Spleen (tissue), 11 donors: ENCODE results near the gene SPRED1. TPM values are rescaled to one million over a fixed set of nuclear protein-coding genes. Genes with fewer than 3 reads are reported as not detected.
"Not testable (repeated sequence)": the region's sequence is repeated elsewhere in the genome, so short reads cannot be mapped to it uniquely, and the experiment has no call there.

ENCODE experiments used
- DNase-seq: peaks from one replicate; pipeline ENCODE4 v3.0.0-alpha.2; 2020
- H3K27ac ChIP-seq, 8 donors: fragments of 200-600 bp; sonication (generic) in 7 of 8; 1 replicate in 4 of 8; 2 replicates in 4 of 8; pipeline versions ENCODE4 v1.5.0 to v1.8.0; 2016 to 2021; ENCODE audit warnings: inconsistent platforms in 4 of 8, mild to moderate bottlenecking in 4 of 8, moderate library complexity in 1 of 8
- H3K27me3 ChIP-seq, 7 donors: fragments of 200-600 bp; sonication (generic) in 6 of 7; replicated peaks in 1 of 7; 1 replicate in 4 of 7; 2 replicates in 3 of 7; pipeline versions ENCODE4 v1.5.0 to v1.8.0; 2016 to 2021; ENCODE audit warnings: inconsistent platforms in 3 of 7, mild to moderate bottlenecking in 1 of 7
- H3K36me3 ChIP-seq, 6 donors: fragments of 200-600 bp; sonication (generic) in 5 of 6; 1 replicate in 4 of 6; 2 replicates in 2 of 6; pipeline versions ENCODE4 v1.5.0 to v1.8.0; 2016 to 2021; ENCODE audit warnings: inconsistent platforms in 2 of 6
- H3K4me1 ChIP-seq, 6 donors: fragments of 200-600 bp; sonication (generic) in 5 of 6; 1 replicate in 3 of 6; 2 replicates in 3 of 6; pipeline versions ENCODE4 v1.5.0 to v1.8.0; 2016 to 2021; ENCODE audit warnings: inconsistent platforms in 3 of 6
- H3K4me3 ChIP-seq, 8 donors: fragments of 200-600 bp; sonication (generic) in 7 of 8; 1 replicate in 4 of 8; 2 replicates in 4 of 8; pipeline versions ENCODE4 v1.5.0 to v1.8.0; 2016 to 2021; ENCODE audit warnings: inconsistent platforms in 4 of 8, mild to moderate bottlenecking in 4 of 8, moderate library complexity in 2 of 8
- H3K9me3 ChIP-seq, 8 donors: fragments of 200-600 bp; sonication (generic) in 7 of 8; 1 replicate in 4 of 8; 2 replicates in 4 of 8; pipeline versions ENCODE4 v1.5.0 to v1.8.0; 2016 to 2021; ENCODE audit warnings: inconsistent platforms in 4 of 8
- CTCF ChIP-seq, 11 experiments: fragments of 200-600 bp in 7 of 11; fragments of 450-650 bp in 4 of 11; sonication (generic) in 4 of 11; IDR thresholded peaks in 8 of 11; conservative IDR thresholded peaks in 3 of 11; 1 replicate in 7 of 11; 2 replicates in 4 of 11; pipeline versions ENCODE4 v1.4.0 to v1.8.0; 2016 to 2021; ENCODE audit warnings: antibody characterized with exemption in 11 of 11, inconsistent platforms in 4 of 11, mild to moderate bottlenecking in 1 of 11
- POLR2A ChIP-seq, 3 donors: fragments of 450-650 bp; IDR thresholded peaks; one replicate each; pipeline ENCODE4 v1.5.1; 2017; ENCODE audit warnings: antibody characterized with exemption in 3 of 3, mild to moderate bottlenecking in 1 of 3
- POLR2AphosphoS5 ChIP-seq, 3 donors: sonication (generic); formaldehyde crosslinking; IDR thresholded peaks; one replicate each; pipeline ENCODE4 v1.5.1; 2017; ENCODE audit warnings: antibody characterized with exemption in 3 of 3
- WGBS, 5 donors: extraction: QIAGEN DNeasy Blood & Tissue Kit in 3 of 5; methylation state at CpG; one replicate each; pipeline versions ENCODE4 v1.1.5 to v1.1.7; 2013 to 2018; 5-methylcytosine and 5-hydroxymethylcytosine counted together
- intact Hi-C: fragments of 100-400 bp; cut with DNase I; formaldehyde crosslinking; loops from one replicate; pipeline ENCODE4 v1.15.0; 2023; ENCODE audit warnings: low total_unique reads
- polyA plus RNA-seq, 3 donors: library from polyadenylated mRNA; stranded (reverse); fragments of 200-250 nt; gene quantifications; one replicate each; pipeline ENCODE4 v1.2.1, GENCODE V29; 2013
- total RNA-seq, 7 donors: library from RNA; depleted of rRNA in 3 of 7; stranded (reverse); fragments of >200 nt in 3 of 7; fragmentation: NEBNext Ultra II Directional in 4 of 7; extraction: Animal tissue kit (Norgen Biotek cat#: 25700) in 4 of 7; gene quantifications; one replicate each; pipeline versions ENCODE4 v1.1.0 to v1.2.1, GENCODE V29; 2016 to 2021
- donor health status: healthy with polysubstance abuse.
- donor health status: DM: no; HTN: no; CAD: no; lungs with moderate emphysema.
- donor health status: DM: no; HTN: no; CAD: no.
- donor health status: Bipolar disorder and iron deficiency.
- donor health status: healthy.
- donor health status: DM: no; HTN: no; CAD: no.
- donor health status: DM: yes; HTN: yes; CAD: no.

Gene SPRED1
- total and polyA plus RNA-seq, 10 donors: 3.1 to 36.9 (median 25.5) TPM

GRCh38 chr15:38274135-38274534, 21.5 kb downstream of the SPRED1 start:
- no peak for DNase-seq
- Histone ChIP-seq H3K27me3 (no peaks in the 10 kb centered on the region), H3K36me3 (peaks cover 0 to 2% (median 0%) of the 10 kb centered on the region in 6 donors), H3K4me3 (no peak overlapping the region), H3K9me3 (no peaks in the 10 kb centered on the region), H3K4me1 (peaks cover 0 to 14% (median 12%) of the 10 kb centered on the region in 6 donors), H3K27ac (no peak overlapping the region)
- WGBS, 5 donors: 12 to 36% (median 21%) methylated on average over 1 of the region's 1 CpG
- TF ChIP-seq POLR2A (IDR thresholded peaks at IDR 0.05): no peak
- TF ChIP-seq POLR2AphosphoS5 (IDR thresholded peaks at IDR 0.05): no peak
- no peak for TF ChIP-seq CTCF (IDR thresholded peaks at IDR 0.05 in 8 of 11, conservative IDR thresholded peaks at IDR 0.05 in 3 of 11)
- intact Hi-C loops: no loop called here

GRCh38 chr15:38275959-38276358, 23.3 kb downstream of the SPRED1 start:
- H3K27ac ChIP-seq: no peak overlapping the region
- TF ChIP-seq POLR2A (IDR thresholded peaks at IDR 0.05) (no peak), POLR2AphosphoS5 (IDR thresholded peaks at IDR 0.05) (no peak), CTCF (IDR thresholded peaks at IDR 0.05 in 8 of 11, conservative IDR thresholded peaks at IDR 0.05 in 3 of 11) (no peak)
- no peaks in the 10 kb centered on the region for H3K27me3 ChIP-seq
- H3K4me3 ChIP-seq: no peak overlapping the region
- peaks cover 0 to 14% (median 12%) of the 10 kb centered on the region in 6 donors for H3K4me1 ChIP-seq
- H3K9me3 ChIP-seq: no peaks in the 10 kb centered on the region
- intact Hi-C loops: no loop called here
- H3K36me3 ChIP-seq: no peaks in the 10 kb centered on the region
- WGBS, 5 donors: 47 to 69% (median 48%) methylated on average over 2 of the region's 2 CpGs
- DNase-seq: no peak

- H3K36me3 ChIP-seq, H3K4me3 ChIP-seq, H3K9me3 ChIP-seq, intact Hi-C loops, H3K27me3 ChIP-seq, H3K27ac ChIP-seq, DNase-seq: not testable (repeated sequence)
- H3K4me1 ChIP-seq: peaks cover 0 to 14% (median 12%) of the 10 kb centered on the region in 6 donors
- WGBS, 5 donors: 0 to 59% (median 0%) methylated on average over 1 of the region's 1 CpG
Measured at GRCh38 chr15:38277281-38277680, 24.6 kb downstream of the SPRED1 start.

- H3K4me1 ChIP-seq: no peaks in the 10 kb centered on the region
- H3K27ac ChIP-seq: no peak overlapping the region
- H3K27me3 ChIP-seq: no peaks in the 10 kb centered on the region
- intact Hi-C loops: no loop called here
- 38 to 96% (median 81%) methylated on average over 1 of the region's 1 CpG for WGBS, 5 donors
- no peak for DNase-seq
- no peak for TF ChIP-seq POLR2AphosphoS5 (IDR thresholded peaks at IDR 0.05)
- no peak for TF ChIP-seq POLR2A (IDR thresholded peaks at IDR 0.05)
- TF ChIP-seq CTCF (IDR thresholded peaks at IDR 0.05 in 8 of 11, conservative IDR thresholded peaks at IDR 0.05 in 3 of 11): no peak
- no peaks in the 10 kb centered on the region for H3K36me3 ChIP-seq
- no peaks in the 10 kb centered on the region for H3K9me3 ChIP-seq
- no peak overlapping the region for H3K4me3 ChIP-seq
Measured at GRCh38 chr15:38281031-38281430, 28.4 kb downstream of the SPRED1 start.

GRCh38 chr15:38283010-38283409, 30.4 kb downstream of the SPRED1 start:
- 75 to 82% (median 77%) methylated on average over 8 of the region's 8 CpGs for WGBS, 5 donors
- Histone ChIP-seq H3K4me1 (no peaks in the 10 kb centered on the region), H3K27me3 (no peaks in the 10 kb centered on the region), H3K9me3 (no peaks in the 10 kb centered on the region), H3K36me3 (no peaks in the 10 kb centered on the region), H3K4me3 (no peak overlapping the region), H3K27ac (no peak overlapping the region)
- intact Hi-C loops: no loop called here
- TF ChIP-seq POLR2A (IDR thresholded peaks at IDR 0.05) (no peak), CTCF (IDR thresholded peaks at IDR 0.05 in 8 of 11, conservative IDR thresholded peaks at IDR 0.05 in 3 of 11) (no peak), POLR2AphosphoS5 (IDR thresholded peaks at IDR 0.05) (no peak)
- no peak for DNase-seq
